Lung (tissue), 12 donors: ENCODE data around the gene GRIA1. TPM values are rescaled to one million over a fixed set of nuclear protein-coding genes. Genes with fewer than 3 reads are reported as not detected.

ENCODE experiments used
- ATAC-seq: fragments of 200-7000 bp; cut with Tn5 transposase; one replicate; pipeline ENCODE4 v1.9.1; 2020; ENCODE audit warnings: moderate number of reproducible peaks; ENCODE audit not compliant: insufficient read depth, low FRiP score
- DNase-seq, 3 donors: peaks; one replicate each; pipeline ENCODE4 v3.0.0-alpha.2; 2013 to 2017
- H3K27ac ChIP-seq, 2 donors: one replicate each; pipeline ENCODE4 v1.5.1; 2013; ENCODE audit warnings: mild to moderate bottlenecking in 2 of 2, moderate library complexity in 2 of 2, control low read depth in 1 of 2, inconsistent platforms in 1 of 2, low read depth in 1 of 2, low read length in 1 of 2
- H3K27me3 ChIP-seq, 3 donors: one replicate each; pipeline ENCODE4 v1.5.1; 2013; ENCODE audit warnings: low read length in 2 of 3; ENCODE audit not compliant: control insufficient read depth in 3 of 3, insufficient read depth in 3 of 3
- H3K36me3 ChIP-seq, 4 donors: one replicate each; pipeline ENCODE4 v1.5.1; 2013; ENCODE audit warnings: low read length in 4 of 4, mild to moderate bottlenecking in 1 of 4, moderate library complexity in 1 of 4; ENCODE audit not compliant: control insufficient read depth in 4 of 4, insufficient read depth in 4 of 4
- H3K4me1 ChIP-seq, 5 donors: one replicate each; pipeline ENCODE4 v1.5.1; 2013; ENCODE audit warnings: low read length in 5 of 5, mild to moderate bottlenecking in 2 of 5, moderate library complexity in 1 of 5; ENCODE audit not compliant: control insufficient read depth in 5 of 5, insufficient read depth in 5 of 5
- H3K4me3 ChIP-seq: one replicate; pipeline ENCODE4 v1.5.1; 2013; ENCODE audit warnings: mild to moderate bottlenecking, control low read depth, moderate library complexity
- H3K9ac ChIP-seq, 2 donors: one replicate each; pipeline ENCODE4 v1.5.1; 2013; ENCODE audit warnings: low read length in 2 of 2, control low read depth in 1 of 2; ENCODE audit not compliant: insufficient read depth in 1 of 2
- H3K9me3 ChIP-seq, 4 donors: one replicate each; pipeline ENCODE4 v1.5.1; 2013; ENCODE audit warnings: low read length in 3 of 4, mild to moderate bottlenecking in 1 of 4, moderate library complexity in 1 of 4; ENCODE audit not compliant: control insufficient read depth in 4 of 4, insufficient read depth in 3 of 4
- CTCF ChIP-seq: IDR thresholded peaks from 2 replicates; pipeline ENCODE4 v1.5.1; 2012; ENCODE audit warnings: mild to moderate bottlenecking; ENCODE audit errors: control extremely low read depth, extremely low read depth
- WGBS, 2 donors: extraction: QIAGEN DNeasy Blood & Tissue Kit; methylation state at CpG; one replicate each; pipeline ENCODE4 v1.1.7; 2013; 5-methylcytosine and 5-hydroxymethylcytosine counted together
- polyA plus RNA-seq, 2 donors: library from polyadenylated mRNA; stranded (reverse); fragments of 200-250 nt; gene quantifications; one replicate each; pipeline ENCODE4 v1.2.1, GENCODE V29; 2013
- total RNA-seq, 2 donors: library from RNA; depleted of rRNA in 1 of 2; stranded (reverse); fragments of >200 nt in 1 of 2; gene quantifications; one replicate each; pipeline ENCODE4 v1.2.1, GENCODE V29; 2014 to 2021
- donor health status: control.
- donor health status: control.
- donor health status: Bipolar disorder and iron deficiency.
- donor health status: healthy.
- donor health status: DM: yes; HTN: yes; CAD: no.

The GRIA1 gene
- total and polyA plus RNA-seq, 4 donors = 1.1 to 12.5 (median 2.0) TPM

- DNase-seq (no peak), ATAC-seq (no peak)
- 65 to 79% methylated on average over 2 of the region's 2 CpGs for WGBS, 2 donors
- Histone ChIP-seq H3K9ac (no peak overlapping the region), H3K27me3 (no peaks in the 10 kb centered on the region), H3K27ac (no peak overlapping the region), H3K9me3 (no peaks in the 10 kb centered on the region), H3K4me1 (no peaks in the 10 kb centered on the region), H3K36me3 (peaks cover 0 to 8% (median 0%) of the 10 kb centered on the region in 4 donors), H3K4me3 (no peak overlapping the region)
- TF ChIP-seq CTCF = no peak
Measured at GRCh38 chr5:153807801-153808200, 317.3 kb downstream of the GRIA1 start.

- no peak for ATAC-seq
- H3K4me1 ChIP-seq = no peaks in the 10 kb centered on the region
- no peak overlapping the region for H3K4me3 ChIP-seq
Measured at GRCh38 chr5:153809166-153809565, 318.7 kb downstream of the GRIA1 start.

GRCh38 chr5:153813901-153814300 lies 323.4 kb downstream of the GRIA1 start:
- H3K4me1 ChIP-seq = peaks cover 0 to 2% (median 0%) of the 10 kb centered on the region in 5 donors
- no peak for TF ChIP-seq CTCF
- H3K4me3 ChIP-seq = no peak overlapping the region
- no peaks in the 10 kb centered on the region for H3K9me3 ChIP-seq
- WGBS, 2 donors = 83 to 84% methylated on average over 4 of the region's 4 CpGs
- ATAC-seq (no peak), DNase-seq (no peak)
- no peaks in the 10 kb centered on the region for H3K36me3 ChIP-seq
- no peak overlapping the region for H3K27ac ChIP-seq
- H3K27me3 ChIP-seq = no peaks in the 10 kb centered on the region
- no peak overlapping the region for H3K9ac ChIP-seq

More at GRCh38 chr5:153809166-153809565, 318.7 kb downstream of the GRIA1 start:
- no peak overlapping the region for H3K27ac ChIP-seq
- H3K9ac ChIP-seq = no peak overlapping the region
- H3K36me3 ChIP-seq = peaks cover 0 to 4% (median 0%) of the 10 kb centered on the region in 4 donors
- no peak for DNase-seq
- TF ChIP-seq CTCF = no peak
- H3K9me3 ChIP-seq = no peaks in the 10 kb centered on the region
- no peaks in the 10 kb centered on the region for H3K27me3 ChIP-seq

GRCh38 chr5:153816870-153817269 lies 326.4 kb downstream of the GRIA1 start:
- no peak for TF ChIP-seq CTCF
- Histone ChIP-seq H3K4me1 (peaks cover 0 to 4% (median 0%) of the 10 kb centered on the region in 5 donors), H3K9ac (no peak overlapping the region), H3K36me3 (no peaks in the 10 kb centered on the region), H3K27me3 (no peaks in the 10 kb centered on the region), H3K27ac (no peak overlapping the region), H3K4me3 (no peak overlapping the region), H3K9me3 (no peaks in the 10 kb centered on the region)
- 67 to 70% methylated on average over 2 of the region's 2 CpGs for WGBS, 2 donors
- no peak for DNase-seq
- ATAC-seq = no peak
